ENCODE data around the gene PAXX. TPM values are rescaled to one million over a fixed set of nuclear protein-coding genes. Genes with fewer than 3 reads are reported as not detected.

PAXX gene
- total RNA-seq, 1 experiment from 2014 or later = 89.0 TPM

- no peaks in the 10 kb centered on the region for H3K4me1 ChIP-seq (ENCODE audit: control insufficient read depth in 1 of 2, insufficient read depth in 2 of 2, low read length in 2 of 2)
- no peak overlapping the region for H3K4me2 ChIP-seq (ENCODE audit: low read length)
- ATAC-seq (no peak), DNase-seq (ENCODE audit: low read depth, low spot score) (no peak)
- intact Hi-C loops (cut with micrococcal nuclease) = no loop called here
- H3K9ac ChIP-seq (ENCODE audit: low read length) = no peak overlapping the region
- BruUV-seq (replicated peaks) = no TSS peak
- H3K4me3 ChIP-seq (replicated peaks in 1 of 2; ENCODE audit: low read depth in 1 of 2, low read length in 2 of 2) = no peak overlapping the region
- H3K27me3 ChIP-seq (ENCODE audit: insufficient read depth, low read length) = no peaks in the 10 kb centered on the region
- no peak overlapping the region for H2AFZ ChIP-seq (ENCODE audit: low read depth, low read length, poor library complexity, severe bottlenecking)
- H4K20me1 ChIP-seq (ENCODE audit: insufficient read depth) = no peaks in the 10 kb centered on the region
- H3K9me3 ChIP-seq (ENCODE audit: control insufficient read depth in 1 of 2, insufficient read depth in 1 of 2, low read depth in 1 of 2, low read length in 2 of 2) = no peaks in the 10 kb centered on the region
- H3K9me2 ChIP-seq (ENCODE audit: insufficient read depth) = no peaks in the 10 kb centered on the region
- POLR2A ChIA-PET = no interaction called here
- RAD21 ChIA-PET (ENCODE audit: low non-redundant PET in 1 of 2, low total read pairs in 2 of 2, uncharacterized antibody in 2 of 2, unreplicated experiment in 2 of 2) = no interaction called here
- no peak for TF ChIP-seq JUND (IDR thresholded peaks at IDR 0.05)
- TF ChIP-seq, protein P1, sequence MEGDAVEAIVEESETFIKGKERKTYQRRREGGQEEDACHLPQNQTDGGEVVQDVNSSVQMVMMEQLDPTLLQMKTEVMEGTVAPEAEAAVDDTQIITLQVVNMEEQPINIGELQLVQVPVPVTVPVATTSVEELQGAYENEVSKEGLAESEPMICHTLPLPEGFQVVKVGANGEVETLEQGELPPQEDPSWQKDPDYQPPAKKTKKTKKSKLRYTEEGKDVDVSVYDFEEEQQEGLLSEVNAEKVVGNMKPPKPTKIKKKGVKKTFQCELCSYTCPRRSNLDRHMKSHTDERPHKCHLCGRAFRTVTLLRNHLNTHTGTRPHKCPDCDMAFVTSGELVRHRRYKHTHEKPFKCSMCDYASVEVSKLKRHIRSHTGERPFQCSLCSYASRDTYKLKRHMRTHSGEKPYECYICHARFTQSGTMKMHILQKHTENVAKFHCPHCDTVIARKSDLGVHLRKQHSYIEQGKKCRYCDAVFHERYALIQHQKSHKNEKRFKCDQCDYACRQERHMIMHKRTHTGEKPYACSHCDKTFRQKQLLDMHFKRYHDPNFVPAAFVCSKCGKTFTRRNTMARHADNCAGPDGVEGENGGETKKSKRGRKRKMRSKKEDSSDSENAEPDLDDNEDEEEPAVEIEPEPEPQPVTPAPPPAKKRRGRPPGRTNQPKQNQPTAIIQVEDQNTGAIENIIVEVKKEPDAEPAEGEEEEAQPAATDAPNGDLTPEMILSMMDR (IDR thresholded peaks at IDR 0.05 in 2 of 3, conservative IDR thresholded peaks at IDR 0.05 in 1 of 3; ENCODE audit: borderline replicate concordance in 1 of 3, insufficient read depth in 1 of 3, low read depth in 2 of 3, low read length in 2 of 3) = no peak
- no peak overlapping the region for H3K27ac ChIP-seq (ENCODE audit: low read depth, low read length)
- no peaks in the 10 kb centered on the region for H3K36me3 ChIP-seq (ENCODE audit: control insufficient read depth in 1 of 2, insufficient read depth in 2 of 2, low read length in 2 of 2)
- CTCF ChIA-PET = no interaction called here
- H3K79me2 ChIP-seq (ENCODE audit: insufficient read depth, low read length) = no peaks in the 10 kb centered on the region
These were observed 34.8 kb upstream of the PAXX start for GRCh38 chr9:136957461-136957860.

DNA sequence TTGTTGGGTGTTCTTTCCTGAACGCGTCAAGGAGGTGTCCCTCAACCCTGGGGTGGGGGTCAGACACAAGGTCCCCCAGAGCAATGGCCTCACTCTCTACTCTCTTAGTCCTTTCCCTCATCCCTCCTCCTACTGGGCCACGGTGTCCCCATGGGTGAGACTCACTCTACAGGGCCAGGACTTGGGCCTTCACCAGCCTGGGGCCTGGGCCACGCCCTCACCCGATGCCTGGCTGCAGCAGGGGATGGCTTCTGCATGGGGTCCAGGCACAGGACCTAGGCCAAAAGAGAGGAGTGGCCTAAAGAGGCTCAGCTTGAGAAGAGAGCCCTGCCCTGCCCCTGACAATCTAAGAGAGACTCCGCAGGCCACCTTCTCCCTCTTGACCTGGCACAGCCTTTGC, 34.3 kb upstream of the PAXX start:
- Histone ChIP-seq H3K4me3 (replicated peaks in 1 of 2; ENCODE audit: low read depth in 1 of 2, low read length in 2 of 2) (no peak overlapping the region), H3K4me2 (ENCODE audit: low read length) (no peak overlapping the region), H3K4me1 (ENCODE audit: control insufficient read depth in 1 of 2, insufficient read depth in 2 of 2, low read length in 2 of 2) (no peaks in the 10 kb centered on the region), H2AFZ (ENCODE audit: low read depth, low read length, poor library complexity, severe bottlenecking) (no peak overlapping the region), H3K9ac (ENCODE audit: low read length) (no peak overlapping the region), H3K27ac (ENCODE audit: low read depth, low read length) (no peak overlapping the region), H3K36me3 (ENCODE audit: control insufficient read depth in 1 of 2, insufficient read depth in 2 of 2, low read length in 2 of 2) (no peaks in the 10 kb centered on the region), H3K27me3 (ENCODE audit: insufficient read depth, low read length) (no peaks in the 10 kb centered on the region), H3K9me3 (ENCODE audit: control insufficient read depth in 1 of 2, insufficient read depth in 1 of 2, low read depth in 1 of 2, low read length in 2 of 2) (no peaks in the 10 kb centered on the region), H4K20me1 (ENCODE audit: insufficient read depth) (no peaks in the 10 kb centered on the region), H3K79me2 (ENCODE audit: insufficient read depth, low read length) (no peaks in the 10 kb centered on the region), H3K9me2 (ENCODE audit: insufficient read depth) (no peaks in the 10 kb centered on the region)
- intact Hi-C loops (cut with micrococcal nuclease) = no loop called here
- DNase-seq (ENCODE audit: low read depth, low spot score) (no peak), ATAC-seq (no peak)
- ChIA-PET POLR2A (no interaction called here), RAD21 (ENCODE audit: low non-redundant PET in 1 of 2, low total read pairs in 2 of 2, uncharacterized antibody in 2 of 2, unreplicated experiment in 2 of 2) (no interaction called here), CTCF (no interaction called here)
- BruUV-seq (replicated peaks) = no TSS peak
- TF ChIP-seq SIN3A (IDR thresholded peaks at IDR 0.05; ENCODE audit: low read depth) (no peak), ELF1 (IDR thresholded peaks at IDR 0.05; ENCODE audit: borderline replicate concordance, low read depth) (no peak), YY1 (IDR thresholded peaks at IDR 0.05; ENCODE audit: extremely low read depth, insufficient replicate concordance, low read depth, low read length) (no peak), EZH2phosphoT487 (IDR thresholded peaks at IDR 0.05; ENCODE audit: borderline replicate concordance) (no peak)

Measured in HCT116 (cell line).